Heart left ventricle (tissue), 16 donors: Measurements from ENCODE around the gene NRSN2. TPM values are rescaled to one million over a fixed set of nuclear protein-coding genes. Genes with fewer than 3 reads are reported as not detected.

ENCODE experiments used
- ATAC-seq, 4 donors: fragments of 200-7000 bp; cut with Tn5 transposase; one replicate each; pipeline ENCODE4 v1.9.1; 2020 to 2022; ENCODE audit warnings: moderate library complexity in 4 of 4, mild to moderate bottlenecking in 3 of 4, moderate number of reproducible peaks in 1 of 4
- DNase-seq, 5 donors: peaks; one replicate each; pipeline ENCODE4 v3.0.0-alpha.2; 2020
- H3K27ac ChIP-seq, 12 donors: fragments of 200-600 bp; sonication (generic) in 4 of 12; one replicate each; pipeline versions ENCODE4 v1.5.0 to v1.8.0; 2016 to 2022; ENCODE audit warnings: mild to moderate bottlenecking in 2 of 12
- H3K27me3 ChIP-seq, 9 donors: fragments of 200-600 bp; sonication (generic) in 2 of 9; one replicate each; pipeline versions ENCODE4 v1.5.1 to v1.8.0; 2016 to 2022; ENCODE audit warnings: mild to moderate bottlenecking in 3 of 9
- H3K36me3 ChIP-seq, 9 donors: fragments of 200-600 bp; sonication (generic) in 2 of 9; one replicate each; pipeline versions ENCODE4 v1.5.0 to v1.8.0; 2018 to 2022; ENCODE audit warnings: mild to moderate bottlenecking in 2 of 9
- H3K4me1 ChIP-seq, 12 donors: fragments of 200-600 bp; sonication (generic) in 4 of 12; one replicate each; pipeline versions ENCODE4 v1.5.0 to v1.8.0; 2016 to 2022; ENCODE audit warnings: mild to moderate bottlenecking in 3 of 12
- H3K4me3 ChIP-seq, 12 donors: fragments of 200-600 bp; sonication (generic) in 4 of 12; one replicate each; pipeline versions ENCODE4 v1.5.0 to v1.8.0; 2017 to 2022; ENCODE audit warnings: mild to moderate bottlenecking in 9 of 12, moderate library complexity in 4 of 12
- H3K9me3 ChIP-seq, 12 donors: fragments of 200-600 bp; sonication (generic) in 4 of 12; one replicate each; pipeline versions ENCODE4 v1.5.0 to v1.8.0; 2016 to 2022; ENCODE audit warnings: mild to moderate bottlenecking in 1 of 12
- POLR2A ChIP-seq, 2 donors: fragments of 450-650 bp; IDR thresholded peaks; one replicate each; pipeline ENCODE4 v1.6.1; 2017; ENCODE audit warnings: antibody characterized with exemption in 2 of 2, mild to moderate bottlenecking in 2 of 2, moderate library complexity in 2 of 2
- WGBS, 4 donors: extraction: QIAGEN DNeasy Blood & Tissue Kit in 2 of 4; methylation state at CpG; one replicate each; pipeline versions ENCODE4 v1.1.5 to v1.1.7; 2013 to 2018; 5-methylcytosine and 5-hydroxymethylcytosine counted together
- intact Hi-C, 10 donors: fragments of 100-400 bp; cut with DNase I; formaldehyde crosslinking; loops; one replicate each; pipeline versions ENCODE4 v1.11.1 to v1.14.2; 2022
- polyA plus RNA-seq, 2 donors: library from polyadenylated mRNA; stranded (reverse); fragments of 200-250 nt; gene quantifications; one replicate each; pipeline ENCODE4 v1.2.3, GENCODE V29; 2013
- total RNA-seq, 9 donors: library from RNA; depleted of rRNA in 2 of 9; stranded (reverse); fragments of >200 nt in 2 of 9; fragmentation: NEBNext Ultra II Directional in 3 of 9; extraction: Animal tissue kit (Norgen Biotek cat#: 25700) in 3 of 9; gene quantifications; one replicate each; pipeline versions ENCODE4 v1.1.0 to v1.2.4, GENCODE V29; 2016 to 2023
- TF ChIP-seq, protein P1 (sequence below), 12 donors: fragments of 200-600 bp; sonication (generic) in 4 of 12; IDR thresholded peaks; one replicate each; pipeline versions ENCODE4 v1.5.0 to v1.8.0; 2018 to 2022; ENCODE audit warnings: antibody characterized with exemption in 12 of 12, mild to moderate bottlenecking in 5 of 12
- donor health status: ischemic (EF 13 %, LVEDD 7.1; RV severe dilation, severe dysfunction).
- donor health status: healthy with polysubstance abuse.
- donor health status: DM: no; HTN: yes; CAD: no.
- donor health status: DM: no; HTN: no; CAD: no.
- donor health status: ischemic (EF 25% LVEDD 6.9; RV normal size, moderate dysfunction).
- donor health status: ischemic (EF 25% LVEDD 5.7; RV mildly dilated, moderate dysfunction).
- donor health status: healthy.
- donor health status: DM: yes; HTN: yes; CAD: no.
- donor health status: ischemic (EF 35%, LVEDD 5.7; RV mildly dilated, moderate dysfunction).
- donor health status: nonischemic (EF 11% LVEDD 7.7; RV severe dilation, severe dysfunction).
- donor health status: DM: yes; HTN: yes; CAD: no.
- donor health status: PGD.
- donor health status: ischemic (EF 29% LVEDD 5.4; RV normal size, mild dysfunction).
- donor health status: nonischemic (EF 23%, LVEDD 6.1; RV moderate dilation, normal function).

The NRSN2 gene
- total and polyA plus RNA-seq, 11 donors = 13.8 to 49.5 (median 28.1) TPM

- no peak for TF ChIP-seq POLR2A (IDR thresholded peaks at IDR 0.05)
- TF ChIP-seq, protein P1, sequence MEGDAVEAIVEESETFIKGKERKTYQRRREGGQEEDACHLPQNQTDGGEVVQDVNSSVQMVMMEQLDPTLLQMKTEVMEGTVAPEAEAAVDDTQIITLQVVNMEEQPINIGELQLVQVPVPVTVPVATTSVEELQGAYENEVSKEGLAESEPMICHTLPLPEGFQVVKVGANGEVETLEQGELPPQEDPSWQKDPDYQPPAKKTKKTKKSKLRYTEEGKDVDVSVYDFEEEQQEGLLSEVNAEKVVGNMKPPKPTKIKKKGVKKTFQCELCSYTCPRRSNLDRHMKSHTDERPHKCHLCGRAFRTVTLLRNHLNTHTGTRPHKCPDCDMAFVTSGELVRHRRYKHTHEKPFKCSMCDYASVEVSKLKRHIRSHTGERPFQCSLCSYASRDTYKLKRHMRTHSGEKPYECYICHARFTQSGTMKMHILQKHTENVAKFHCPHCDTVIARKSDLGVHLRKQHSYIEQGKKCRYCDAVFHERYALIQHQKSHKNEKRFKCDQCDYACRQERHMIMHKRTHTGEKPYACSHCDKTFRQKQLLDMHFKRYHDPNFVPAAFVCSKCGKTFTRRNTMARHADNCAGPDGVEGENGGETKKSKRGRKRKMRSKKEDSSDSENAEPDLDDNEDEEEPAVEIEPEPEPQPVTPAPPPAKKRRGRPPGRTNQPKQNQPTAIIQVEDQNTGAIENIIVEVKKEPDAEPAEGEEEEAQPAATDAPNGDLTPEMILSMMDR (IDR thresholded peaks at IDR 0.05) = no peak
- DNase-seq = no peak
- no peak overlapping the region for H3K27ac ChIP-seq
- no peaks in the 10 kb centered on the region for H3K36me3 ChIP-seq
- H3K4me1 ChIP-seq = peaks cover 0 to 16% (median 1%) of the 10 kb centered on the region in 12 donors
- ATAC-seq = no peak
- WGBS, 4 donors = 89 to 93% (median 91%) methylated on average over 7 of the region's 7 CpGs
- intact Hi-C loops = no loop called here
- no peaks in the 10 kb centered on the region for H3K27me3 ChIP-seq
- no peak overlapping the region for H3K4me3 ChIP-seq
- no peaks in the 10 kb centered on the region for H3K9me3 ChIP-seq
Observed at GRCh38 chr20:366041-366718, 19.3 kb downstream of the NRSN2 start.

GRCh38 chr20:366719-367485 lies 20.0 kb downstream of the NRSN2 start:
- Histone ChIP-seq H3K27ac (no peak overlapping the region), H3K4me3 (no peak overlapping the region), H3K4me1 (peaks cover 0 to 23% (median 8%) of the 10 kb centered on the region in 12 donors), H3K27me3 (no peaks in the 10 kb centered on the region), H3K36me3 (no peaks in the 10 kb centered on the region), H3K9me3 (no peaks in the 10 kb centered on the region)
- DNase-seq (no peak), ATAC-seq (no peak)
- intact Hi-C loops = no loop called here
- TF ChIP-seq, protein P1 (IDR thresholded peaks at IDR 0.05) = no peak
- no peak for TF ChIP-seq POLR2A (IDR thresholded peaks at IDR 0.05)
- 81 to 89% (median 87%) methylated on average over 12 to 13 of the region's 13 CpGs for WGBS, 4 donors

GRCh38 chr20:367486-367887 lies 20.6 kb downstream of the NRSN2 start:
- intact Hi-C loops = no loop called here
- no peak overlapping the region for H3K4me3 ChIP-seq
- 69 to 96% (median 91%) methylated on average over 8 of the region's 8 CpGs for WGBS, 4 donors
- peaks cover 0 to 24% (median 12%) of the 10 kb centered on the region in 12 donors for H3K4me1 ChIP-seq
- H3K27me3 ChIP-seq = no peaks in the 10 kb centered on the region
- DNase-seq (no peak), ATAC-seq (no peak)
- TF ChIP-seq POLR2A (IDR thresholded peaks at IDR 0.05) = no peak
- TF ChIP-seq, protein P1 (IDR thresholded peaks at IDR 0.05) = no peak
- H3K36me3 ChIP-seq = no peaks in the 10 kb centered on the region
- no peaks in the 10 kb centered on the region for H3K9me3 ChIP-seq
- H3K27ac ChIP-seq = no peak overlapping the region

GRCh38 chr20:368915-369314 lies 22.0 kb downstream of the NRSN2 start:
- H3K27me3 ChIP-seq = no peaks in the 10 kb centered on the region
- intact Hi-C loops = no loop called here
- H3K27ac ChIP-seq = no peak overlapping the region
- no peaks in the 10 kb centered on the region for H3K36me3 ChIP-seq
- H3K9me3 ChIP-seq = no peaks in the 10 kb centered on the region
- 84 to 98% (median 91%) methylated on average over 4 of the region's 4 CpGs for WGBS, 4 donors
- TF ChIP-seq POLR2A (IDR thresholded peaks at IDR 0.05) = no peak
- TF ChIP-seq, protein P1 (IDR thresholded peaks at IDR 0.05) = no peak
- H3K4me1 ChIP-seq = peaks cover 0 to 30% (median 12%) of the 10 kb centered on the region in 12 donors
- no peak for DNase-seq
- no peak for ATAC-seq
- no peak overlapping the region for H3K4me3 ChIP-seq
